GM12878 (cell line): Measurements from ENCODE around the gene AHNAK2. TPM values are rescaled to one million over a fixed set of nuclear protein-coding genes. Genes with fewer than 3 reads are reported as not detected.

Source experiments
- BHLHE40 ChIP-seq, 2 experiments: fragments of 450-650 bp in 1 of 2; IDR thresholded peaks; 2 replicates each; pipeline ENCODE4 v1.6.1; 2011 to 2017; ENCODE audit warnings: low read depth in 2 of 2, borderline replicate concordance in 1 of 2, improper control_type of control experiment in 1 of 2, low read length in 1 of 2, mild to moderate bottlenecking in 1 of 2
- CHD2 ChIP-seq: IDR thresholded peaks from 2 replicates; pipeline ENCODE4 v1.6.1; 2011; ENCODE audit warnings: low read depth, low read length, improper control_type of control experiment, borderline replicate concordance
- E2F8 ChIP-seq: fragments of 450-650 bp; IDR thresholded peaks from 2 replicates; pipeline ENCODE4 v1.6.1; 2018; ENCODE audit warnings: mild to moderate bottlenecking, low read depth, moderate library complexity; ENCODE audit not compliant: partially characterized antibody
- E4F1 ChIP-seq: fragments of 450-650 bp; IDR thresholded peaks from 2 replicates; pipeline ENCODE4 v1.6.1; 2018; ENCODE audit warnings: borderline replicate concordance, mild to moderate bottlenecking; ENCODE audit not compliant: partially characterized antibody
- EED ChIP-seq: sonication (generic); IDR thresholded peaks from 2 replicates; pipeline ENCODE4 v1.6.1; 2016; ENCODE audit warnings: antibody characterized with exemption, low read depth
- FOS ChIP-seq: IDR thresholded peaks from 3 replicates; pipeline ENCODE4 v1.6.1; 2011; ENCODE audit warnings: borderline replicate concordance; ENCODE audit not compliant: insufficient read length; ENCODE audit errors: extremely low read depth
- LARP7 ChIP-seq: fragments of 450-650 bp; IDR thresholded peaks from 2 replicates; pipeline ENCODE4 v1.6.1; 2017; ENCODE audit warnings: mild to moderate bottlenecking
- MEF2A ChIP-seq: IDR thresholded peaks from 2 replicates; pipeline ENCODE4 v1.6.1; 2011; ENCODE audit warnings: low read depth, mild to moderate bottlenecking, low read length, moderate library complexity; ENCODE audit not compliant: insufficient read depth
- MEF2B ChIP-seq: fragments of 450-650 bp; IDR thresholded peaks from 2 replicates; pipeline ENCODE4 v1.6.1; 2018; ENCODE audit warnings: mild to moderate bottlenecking, moderate library complexity; ENCODE audit not compliant: partially characterized antibody, poor library complexity, severe bottlenecking
- PAX8 ChIP-seq: fragments of 450-650 bp; IDR thresholded peaks from 2 replicates; pipeline ENCODE4 v1.6.1; 2017; ENCODE audit warnings: mild to moderate bottlenecking, moderate library complexity
- PKNOX1 ChIP-seq: fragments of 450-650 bp; IDR thresholded peaks from 2 replicates; pipeline ENCODE4 v1.6.1; 2016; ENCODE audit warnings: mild to moderate bottlenecking
- RB1 ChIP-seq: fragments of 450-650 bp; formaldehyde crosslinking; IDR thresholded peaks from 2 replicates; pipeline ENCODE4 v1.6.1; 2017; ENCODE audit warnings: mild to moderate bottlenecking, borderline replicate concordance
- RFX5 ChIP-seq: IDR thresholded peaks from 2 replicates; pipeline ENCODE4 v1.6.1; 2011; ENCODE audit warnings: low read depth, low read length, improper control_type of control experiment
- SKIL ChIP-seq: fragments of 450-650 bp; IDR thresholded peaks from 2 replicates; pipeline ENCODE4 v1.6.1; 2017; ENCODE audit warnings: mild to moderate bottlenecking, low read depth, inconsistent platforms; ENCODE audit not compliant: poor library complexity, severe bottlenecking
- TCF7 ChIP-seq: IDR thresholded peaks from 2 replicates; pipeline ENCODE4 v1.6.1; 2014; ENCODE audit warnings: antibody characterized with exemption, borderline replicate concordance
- USF1 ChIP-seq: IDR thresholded peaks from 2 replicates; pipeline ENCODE4 v1.6.1; 2011; ENCODE audit warnings: borderline replicate concordance, low read depth, mild to moderate bottlenecking, moderate library complexity, mixed read lengths, low read length; ENCODE audit not compliant: insufficient read depth; ENCODE audit errors: extremely low read length
- ZBED1 ChIP-seq: IDR thresholded peaks from 2 replicates; pipeline ENCODE4 v1.6.1; 2016; ENCODE audit warnings: borderline replicate concordance
- ZNF274 ChIP-seq: IDR thresholded peaks from one replicate; pipeline ENCODE4 v1.8.0; 2011; ENCODE audit not compliant: insufficient read length, insufficient read depth
- ZSCAN29 ChIP-seq: fragments of 450-650 bp; IDR thresholded peaks from 2 replicates; pipeline ENCODE4 v1.6.1; 2017; ENCODE audit warnings: mild to moderate bottlenecking, moderate library complexity
- polyA plus RNA-seq, 11 experiments: library from polyadenylated mRNA; depleted of rRNA in 4 of 11; unstranded in 6 of 11; stranded (reverse) in 5 of 11; fragments of >200 nt; fragmentation: Nextera tagmentation in 4 of 11; fragmentation: Illumina TruSeq in 1 of 11; extraction: Ambion mirVana in 4 of 11; extraction: Trizol in 1 of 11; gene quantifications; 1 replicate in 1 of 11; 2 replicates in 10 of 11; pipeline versions ENCODE4 v1.2.1 to v1.2.3, GENCODE V29; 2011 to 2016; ENCODE audit warnings: inconsistent platforms in 2 of 11, missing spikeins in 2 of 11, low read depth in 1 of 11
- total RNA-seq, 4 experiments: library from RNA; depleted of rRNA in 3 of 4; stranded (reverse); fragments of >200 nt in 3 of 4; fragmentation: Illumina TruSeq in 1 of 4; extraction: Trizol in 1 of 4; gene quantifications; 2 replicates each; pipeline versions ENCODE4 v1.2.1 to v1.2.3, GENCODE V29; 2013 to 2021

The AHNAK2 gene
- total and polyA plus RNA-seq, 10 of the 15 experiments (the other 5 are each of a cell fraction or from before 2014, with no cell fraction given), result 0.03 to 0.10 TPM; not detected in 8

GRCh38 chr14:104926619-104927431, 51.3 kb downstream of the AHNAK2 start (continued):
- TF ChIP-seq E2F8 (no peak), USF1 (no peak), RFX5 (no peak), PKNOX1 (peak; percentile 10; the same call in 1 of the 2 replicates), MEF2B (peak; percentile 93), RB1 (no peak), E4F1 (no peak), ZNF274 (no peak), PAX8 (no peak), FOS (no peak), CHD2 (peak; percentile 8; the same call in 1 of the 2 replicates), LARP7 (no peak; the same call in 1 of the 2 replicates), SKIL (peak; percentile 93), TCF7 (no peak), MEF2A (peak; percentile 98), EED (peak; percentile 95), ZSCAN29 (no peak), BHLHE40 (IDR thresholded peaks at IDR 0.05; ENCODE audit: borderline replicate concordance in 1 of 2, low read depth in 2 of 2, low read length in 1 of 2) (peak; percentile 76 to 88; a peak in 2 of 4 replicates), ZBED1 (no peak)
